ENCODE results near the gene NTM.

The NTM gene

GRCh38 chr11:131902421-131902820, 532.0 kb downstream of the NTM start:
- Histone ChIP-seq H3K4me2 (ENCODE audit: insufficient read depth, low read length, poor library complexity, severe bottlenecking) (no peak overlapping the region), H2BK5ac (ENCODE audit: low read length) (no peak overlapping the region), H3K9me3 (replicated peaks in 1 of 2; ENCODE audit: control insufficient read depth in 2 of 2, insufficient read depth in 1 of 2, low read depth in 1 of 2, low read length in 2 of 2) (no peaks in the 10 kb centered on the region), H2AK5ac (ENCODE audit: low read depth, low read length) (no peak overlapping the region), H3K36me3 (replicated peaks in 1 of 2; ENCODE audit: control insufficient read depth in 2 of 2, insufficient read depth in 2 of 2, low read length in 2 of 2) (no peaks in the 10 kb centered on the region), H3K4ac (ENCODE audit: low read length) (no peak overlapping the region), H3K79me1 (ENCODE audit: low read depth, low read length) (no peaks in the 10 kb centered on the region), H4K8ac (ENCODE audit: low read depth, low read length) (no peak overlapping the region), H2BK15ac (ENCODE audit: low read length) (no peak overlapping the region), H3K27ac (replicated peaks; ENCODE audit: low read length) (no peak overlapping the region), H3K9ac (ENCODE audit: low read depth, low read length, poor library complexity) (no peak overlapping the region), H2AFZ (ENCODE audit: low read length) (no peak overlapping the region), H3K14ac (ENCODE audit: low read length) (no peak overlapping the region), H3K27me3 (ENCODE audit: control insufficient read depth in 3 of 3, insufficient read depth in 3 of 3, low read depth in 1 of 3, low read length in 3 of 3) (no peaks in the 10 kb centered on the region), H3K4me3 (ENCODE audit: low read length in 2 of 2) (no peak overlapping the region), H3K23ac (ENCODE audit: low read depth, low read length, poor library complexity) (no peak overlapping the region), H3K18ac (ENCODE audit: low read length) (no peak overlapping the region), H2BK12ac (ENCODE audit: low read length) (no peak overlapping the region), H4K91ac (ENCODE audit: low read depth, low read length, poor library complexity) (no peak overlapping the region), H2BK120ac (ENCODE audit: low read depth, low read length) (no peak overlapping the region), H3K4me1 (ENCODE audit: control insufficient read depth in 2 of 2, insufficient read depth in 1 of 2, low read depth in 1 of 2, low read length in 2 of 2) (peaks cover 0 to 8% of the 10 kb centered on the region in 2 donors)
- no peak for DNase-seq (ENCODE audit: low spot score)
- WGBS, 2 donors (ENCODE audit: extremely low coverage in 2 of 2, insufficient read length in 2 of 2, insufficient replicate concordance in 1 of 2), result no CpG with 5 or more reads among the region's 1 CpG

GRCh38 chr11:131903074-131903473, 532.7 kb downstream of the NTM start:
- Histone ChIP-seq H3K14ac (ENCODE audit: low read length) (no peak overlapping the region), H2BK5ac (ENCODE audit: low read length) (no peak overlapping the region), H3K4me3 (ENCODE audit: low read length in 2 of 2) (no peak overlapping the region), H3K4me2 (ENCODE audit: insufficient read depth, low read length, poor library complexity, severe bottlenecking) (no peak overlapping the region), H3K18ac (ENCODE audit: low read length) (no peak overlapping the region), H3K9ac (ENCODE audit: low read depth, low read length, poor library complexity) (no peak overlapping the region), H3K9me3 (replicated peaks in 1 of 2; ENCODE audit: control insufficient read depth in 2 of 2, insufficient read depth in 1 of 2, low read depth in 1 of 2, low read length in 2 of 2) (no peaks in the 10 kb centered on the region), H4K91ac (ENCODE audit: low read depth, low read length, poor library complexity) (no peak overlapping the region), H3K36me3 (replicated peaks in 1 of 2; ENCODE audit: control insufficient read depth in 2 of 2, insufficient read depth in 2 of 2, low read length in 2 of 2) (no peaks in the 10 kb centered on the region), H2BK12ac (ENCODE audit: low read length) (no peak overlapping the region), H3K4me1 (ENCODE audit: control insufficient read depth in 2 of 2, insufficient read depth in 1 of 2, low read depth in 1 of 2, low read length in 2 of 2) (peaks cover 0 to 8% of the 10 kb centered on the region in 2 donors), H3K27ac (replicated peaks; ENCODE audit: low read length) (no peak overlapping the region), H2AFZ (ENCODE audit: low read length) (no peak overlapping the region), H4K8ac (ENCODE audit: low read depth, low read length) (no peak overlapping the region), H3K79me1 (ENCODE audit: low read depth, low read length) (no peaks in the 10 kb centered on the region), H2BK120ac (ENCODE audit: low read depth, low read length) (no peak overlapping the region), H3K23ac (ENCODE audit: low read depth, low read length, poor library complexity) (no peak overlapping the region), H2AK5ac (ENCODE audit: low read depth, low read length) (no peak overlapping the region), H3K4ac (ENCODE audit: low read length) (no peak overlapping the region), H2BK15ac (ENCODE audit: low read length) (no peak overlapping the region), H3K27me3 (ENCODE audit: control insufficient read depth in 3 of 3, insufficient read depth in 3 of 3, low read depth in 1 of 3, low read length in 3 of 3) (no peaks in the 10 kb centered on the region)
- no peak for DNase-seq (ENCODE audit: low spot score)
- WGBS, 2 donors (ENCODE audit: extremely low coverage in 2 of 2, insufficient read length in 2 of 2, insufficient replicate concordance in 1 of 2), result no CpG with 5 or more reads among the region's 5 CpGs

GRCh38 chr11:131904756-131905155, 534.3 kb downstream of the NTM start:
- peaks cover 0 to 8% of the 10 kb centered on the region in 2 donors for H3K4me1 ChIP-seq (ENCODE audit: control insufficient read depth in 2 of 2, insufficient read depth in 1 of 2, low read depth in 1 of 2, low read length in 2 of 2)
- H2AK5ac ChIP-seq (ENCODE audit: low read depth, low read length), result no peak overlapping the region
- DNase-seq (ENCODE audit: low spot score), result no peak

GRCh38 chr11:131906963-131907362, 536.5 kb downstream of the NTM start:
- H3K9me3 ChIP-seq (replicated peaks in 1 of 2; ENCODE audit: control insufficient read depth in 2 of 2, insufficient read depth in 1 of 2, low read depth in 1 of 2, low read length in 2 of 2), result no peaks in the 10 kb centered on the region
- no CpG with 5 or more reads among the region's 4 CpGs for WGBS, 2 donors (ENCODE audit: extremely low coverage in 2 of 2, insufficient read length in 2 of 2, insufficient replicate concordance in 1 of 2)
- DNase-seq (ENCODE audit: low spot score), result no peak
- H3K27me3 ChIP-seq (ENCODE audit: control insufficient read depth in 3 of 3, insufficient read depth in 3 of 3, low read depth in 1 of 3, low read length in 3 of 3), result peaks cover 0 to 26% (median 0%) of the 10 kb centered on the region in 3 experiments
- peaks cover 4 to 11% of the 10 kb centered on the region in 2 donors for H3K4me1 ChIP-seq (ENCODE audit: control insufficient read depth in 2 of 2, insufficient read depth in 1 of 2, low read depth in 1 of 2, low read length in 2 of 2)
- H3K4ac ChIP-seq (ENCODE audit: low read length), result no peak overlapping the region
- H4K8ac ChIP-seq (ENCODE audit: low read depth, low read length), result no peak overlapping the region
- no peaks in the 10 kb centered on the region for H3K36me3 ChIP-seq (replicated peaks in 1 of 2; ENCODE audit: control insufficient read depth in 2 of 2, insufficient read depth in 2 of 2, low read length in 2 of 2)
- no peak overlapping the region for H2AFZ ChIP-seq (ENCODE audit: low read length)
- no peak overlapping the region for H2BK120ac ChIP-seq (ENCODE audit: low read depth, low read length)
- H3K27ac ChIP-seq (replicated peaks; ENCODE audit: low read length), result no peak overlapping the region
- H3K4me2 ChIP-seq (ENCODE audit: insufficient read depth, low read length, poor library complexity, severe bottlenecking), result no peak overlapping the region
- no peak overlapping the region for H3K23ac ChIP-seq (ENCODE audit: low read depth, low read length, poor library complexity)
- no peak overlapping the region for H3K9ac ChIP-seq (ENCODE audit: low read depth, low read length, poor library complexity)
- no peak overlapping the region for H4K91ac ChIP-seq (ENCODE audit: low read depth, low read length, poor library complexity)
- H3K14ac ChIP-seq (ENCODE audit: low read length), result no peak overlapping the region
- no peak overlapping the region for H2AK5ac ChIP-seq (ENCODE audit: low read depth, low read length)
- no peak overlapping the region for H3K18ac ChIP-seq (ENCODE audit: low read length)
- no peaks in the 10 kb centered on the region for H3K79me1 ChIP-seq (ENCODE audit: low read depth, low read length)
- no peak overlapping the region for H2BK5ac ChIP-seq (ENCODE audit: low read length)
- H2BK12ac ChIP-seq (ENCODE audit: low read length), result no peak overlapping the region
- H2BK15ac ChIP-seq (ENCODE audit: low read length), result no peak overlapping the region
- H3K4me3 ChIP-seq (ENCODE audit: low read length in 2 of 2), result no peak overlapping the region

More at GRCh38 chr11:131904756-131905155, 534.3 kb downstream of the NTM start:
- Histone ChIP-seq H3K36me3 (replicated peaks in 1 of 2; ENCODE audit: control insufficient read depth in 2 of 2, insufficient read depth in 2 of 2, low read length in 2 of 2) (no peaks in the 10 kb centered on the region), H2BK12ac (ENCODE audit: low read length) (no peak overlapping the region), H3K14ac (ENCODE audit: low read length) (no peak overlapping the region), H3K27me3 (ENCODE audit: control insufficient read depth in 3 of 3, insufficient read depth in 3 of 3, low read depth in 1 of 3, low read length in 3 of 3) (peaks cover 0 to 11% (median 0%) of the 10 kb centered on the region in 3 experiments), H2BK5ac (ENCODE audit: low read length) (no peak overlapping the region), H4K8ac (ENCODE audit: low read depth, low read length) (no peak overlapping the region), H3K27ac (replicated peaks; ENCODE audit: low read length) (no peak overlapping the region), H3K4ac (ENCODE audit: low read length) (no peak overlapping the region), H2BK15ac (ENCODE audit: low read length) (no peak overlapping the region), H3K18ac (ENCODE audit: low read length) (no peak overlapping the region), H2BK120ac (ENCODE audit: low read depth, low read length) (no peak overlapping the region), H2AFZ (ENCODE audit: low read length) (peak overlapping the region; percentile 53), H4K91ac (ENCODE audit: low read depth, low read length, poor library complexity) (no peak overlapping the region), H3K23ac (ENCODE audit: low read depth, low read length, poor library complexity) (no peak overlapping the region), H3K9ac (ENCODE audit: low read depth, low read length, poor library complexity) (no peak overlapping the region), H3K9me3 (replicated peaks in 1 of 2; ENCODE audit: control insufficient read depth in 2 of 2, insufficient read depth in 1 of 2, low read depth in 1 of 2, low read length in 2 of 2) (no peaks in the 10 kb centered on the region), H3K4me3 (ENCODE audit: low read length in 2 of 2) (no peak overlapping the region), H3K4me2 (ENCODE audit: insufficient read depth, low read length, poor library complexity, severe bottlenecking) (no peak overlapping the region), H3K79me1 (ENCODE audit: low read depth, low read length) (no peaks in the 10 kb centered on the region)
- WGBS, 2 donors (ENCODE audit: extremely low coverage in 2 of 2, insufficient read length in 2 of 2, insufficient replicate concordance in 1 of 2), result no CpG with 5 or more reads among the region's 3 CpGs

All from neuronal stem cell (in vitro differentiated cells).